Nephron progenitor cell (in vitro differentiated cells): ENCODE measurements around the gene LHFPL2.

ENCODE experiments used
- DNase-seq: peaks from one replicate; pipeline ENCODE4 v3.0.0; 2021
- H3K27ac Mint-ChIP-seq: 2 replicates; pipeline ENCODE4 v1.8.0; 2021; ENCODE audit warnings: mild to moderate bottlenecking, moderate library complexity, mixed read lengths
- H3K27me3 Mint-ChIP-seq: 2 replicates; pipeline ENCODE4 v1.8.0; 2021; ENCODE audit warnings: mild to moderate bottlenecking, low read depth, mixed read lengths; ENCODE audit not compliant: poor library complexity
- H3K36me3 Mint-ChIP-seq: 2 replicates; pipeline ENCODE4 v1.8.0; 2021; ENCODE audit warnings: low read depth, mixed read lengths
- H3K4me1 Mint-ChIP-seq: 2 replicates; pipeline ENCODE4 v1.8.0; 2021; ENCODE audit warnings: mixed read lengths
- H3K4me3 Mint-ChIP-seq: 2 replicates; pipeline ENCODE4 v1.8.0; 2021; ENCODE audit warnings: mild to moderate bottlenecking, moderate library complexity, mixed read lengths
- H3K9me3 Mint-ChIP-seq: 2 replicates; pipeline ENCODE4 v1.8.0; 2021; ENCODE audit warnings: mild to moderate bottlenecking, moderate library complexity, mixed read lengths
- CTCF ChIP-seq: fragments of 200-600 bp; sonication (generic); IDR thresholded peaks from 2 replicates; pipeline ENCODE4 v1.5.0; 2021; ENCODE audit warnings: antibody characterized with exemption

Gene LHFPL2

GRCh38 chr5:78497573-78498533 is 150.7 kb downstream of the LHFPL2 start:
- Mint-ChIP-seq H3K36me3 (peaks cover 76% of the 10 kb centered on the region), H3K27me3 (no peaks in the 10 kb centered on the region), H3K9me3 (no peaks in the 10 kb centered on the region), H3K4me1 (peaks cover 86% of the 10 kb centered on the region), H3K4me3 (no peak overlapping the region), H3K27ac (peak overlapping the region; percentile 97)
- DNase-seq = no peak
- TF ChIP-seq CTCF = no peak

GRCh38 chr5:78496373-78496772 is 152.2 kb downstream of the LHFPL2 start:
- Mint-ChIP-seq H3K27me3 (no peaks in the 10 kb centered on the region), H3K36me3 (peaks cover 74% of the 10 kb centered on the region), H3K27ac (peak overlapping the region; percentile 97), H3K4me1 (peaks cover 81% of the 10 kb centered on the region), H3K9me3 (no peaks in the 10 kb centered on the region), H3K4me3 (no peak overlapping the region)
- DNase-seq = no peak
- no peak for TF ChIP-seq CTCF

- no peak for TF ChIP-seq CTCF
- Mint-ChIP-seq H3K36me3 (peaks cover 74% of the 10 kb centered on the region), H3K27me3 (no peaks in the 10 kb centered on the region), H3K27ac (peak overlapping the region; percentile 97), H3K4me1 (peaks cover 84% of the 10 kb centered on the region), H3K4me3 (no peak overlapping the region), H3K9me3 (no peaks in the 10 kb centered on the region)
- no peak for DNase-seq
Measured at GRCh38 chr5:78495800-78496199, 152.8 kb downstream of the LHFPL2 start.

- Mint-ChIP-seq H3K9me3 (no peaks in the 10 kb centered on the region), H3K27ac (no peak overlapping the region), H3K4me3 (no peak overlapping the region), H3K36me3 (peaks cover 74% of the 10 kb centered on the region), H3K4me1 (peaks cover 62% of the 10 kb centered on the region), H3K27me3 (no peaks in the 10 kb centered on the region)
- no peak for TF ChIP-seq CTCF
- no peak for DNase-seq
Measured at GRCh38 chr5:78492650-78493049, 155.9 kb downstream of the LHFPL2 start.

GRCh38 chr5:78492224-78492623 is 156.3 kb downstream of the LHFPL2 start:
- no peak overlapping the region for H3K4me3 Mint-ChIP-seq
- H3K27me3 Mint-ChIP-seq = no peaks in the 10 kb centered on the region
- peak overlapping the region; percentile 95 for H3K27ac Mint-ChIP-seq
- peaks cover 76% of the 10 kb centered on the region for H3K36me3 Mint-ChIP-seq
- peaks cover 59% of the 10 kb centered on the region for H3K4me1 Mint-ChIP-seq
- TF ChIP-seq CTCF = no peak
- no peak for DNase-seq
- no peaks in the 10 kb centered on the region for H3K9me3 Mint-ChIP-seq
